Mesendoderm (in vitro differentiated cells): Measurements from ENCODE around the gene FAAP100.

Experiments used
- DNase-seq: peaks from one replicate; pipeline ENCODE4 v3.0.0; 2013
- H2AK5ac ChIP-seq: 2 replicates; pipeline ENCODE4 v1.6.1; 2013; ENCODE audit warnings: low read length, inconsistent platforms
- H2BK120ac ChIP-seq: 2 replicates; pipeline ENCODE4 v1.6.1; 2013; ENCODE audit warnings: low read depth, mild to moderate bottlenecking, low read length, moderate library complexity, mixed read lengths
- H2BK15ac ChIP-seq: replicated peaks from 2 replicates; pipeline ENCODE4 v1.6.1; 2013; ENCODE audit warnings: low read depth, mild to moderate bottlenecking, moderate library complexity
- H2BK5ac ChIP-seq: 2 replicates; pipeline ENCODE4 v1.6.1; 2013; ENCODE audit warnings: low read length, inconsistent platforms
- H3K18ac ChIP-seq: 2 replicates; pipeline ENCODE4 v1.6.1; 2013; ENCODE audit warnings: mild to moderate bottlenecking, low read length, mixed read lengths
- H3K23ac ChIP-seq: one replicate; pipeline ENCODE4 v1.6.1; 2013; ENCODE audit warnings: low read length
- H3K27ac ChIP-seq: 2 replicates; pipeline ENCODE4 v1.5.1; 2013; ENCODE audit warnings: low read depth, mild to moderate bottlenecking, inconsistent platforms, low read length, moderate library complexity
- H3K27me3 ChIP-seq: 2 replicates; pipeline ENCODE4 v1.6.1; 2013; ENCODE audit warnings: low read length, control low read depth, mild to moderate bottlenecking, inconsistent platforms; ENCODE audit not compliant: insufficient read depth, poor library complexity
- H3K36me3 ChIP-seq: 2 replicates; pipeline ENCODE4 v1.6.1; 2013; ENCODE audit warnings: low read length, inconsistent platforms; ENCODE audit not compliant: control insufficient read depth, insufficient read depth
- H3K4ac ChIP-seq: one replicate; pipeline ENCODE4 v1.6.1; 2013; ENCODE audit warnings: low read depth, mild to moderate bottlenecking, low read length, moderate library complexity
- H3K4me1 ChIP-seq: 2 replicates; pipeline ENCODE4 v1.6.1; 2013; ENCODE audit warnings: low read depth, low read length, inconsistent platforms; ENCODE audit not compliant: control insufficient read depth
- H3K4me2 ChIP-seq: 2 replicates; pipeline ENCODE4 v1.6.1; 2013; ENCODE audit warnings: low read length
- H3K4me3 ChIP-seq: 2 replicates; pipeline ENCODE4 v1.5.1; 2013; ENCODE audit warnings: mild to moderate bottlenecking, low read length
- H3K56ac ChIP-seq: one replicate; pipeline ENCODE4 v1.6.1; 2013; ENCODE audit warnings: low read length
- H3K79me1 ChIP-seq: 2 replicates; pipeline ENCODE4 v1.6.1; 2013; ENCODE audit warnings: low read length, inconsistent platforms
- H3K79me2 ChIP-seq: 2 replicates; pipeline ENCODE4 v1.6.1; 2013; ENCODE audit warnings: mild to moderate bottlenecking, low read length; ENCODE audit not compliant: control insufficient read depth, insufficient read depth
- H3K9ac ChIP-seq: 2 replicates; pipeline ENCODE4 v1.6.1; 2013; ENCODE audit warnings: low read length, inconsistent platforms
- H4K5ac ChIP-seq: one replicate; pipeline ENCODE4 v1.6.1; 2013; ENCODE audit warnings: low read length
- H4K8ac ChIP-seq: one replicate; pipeline ENCODE4 v1.6.1; 2013; ENCODE audit warnings: low read depth, mild to moderate bottlenecking, control low read depth, low read length, moderate library complexity
- WGBS: extraction: QIAGEN DNeasy Blood & Tissue Kit; methylation state at CpG from one replicate; pipeline ENCODE4 v1.1.7; 2013; ENCODE audit warnings: low lambda C conversion rate, missing lambda C conversion rate; ENCODE audit not compliant: insufficient coverage; ENCODE audit errors: extremely low coverage; 5-methylcytosine and 5-hydroxymethylcytosine counted together

The FAAP100 gene

GRCh38 chr17:81550830-81551457, 1.2 kb downstream of the FAAP100 start:
- no peak overlapping the region for H4K5ac ChIP-seq
- H2BK15ac ChIP-seq: no peak overlapping the region
- no CpG with 5 or more reads among the region's 27 CpGs for WGBS
- H4K8ac ChIP-seq: no peak overlapping the region
- H3K79me2 ChIP-seq: peaks cover 5% of the 10 kb centered on the region
- peak overlapping the region; percentile 74 for H3K4me2 ChIP-seq
- no peaks in the 10 kb centered on the region for H3K27me3 ChIP-seq
- H3K18ac ChIP-seq: no peak overlapping the region
- H2BK120ac ChIP-seq: no peak overlapping the region
- H3K4me3 ChIP-seq: no peak overlapping the region
- H3K4me1 ChIP-seq: peaks cover 3% of the 10 kb centered on the region
- peak overlapping the region; percentile 98 for H3K56ac ChIP-seq
- H3K23ac ChIP-seq: no peak overlapping the region
- no peak for DNase-seq
- no peak overlapping the region for H2AK5ac ChIP-seq
- no peak overlapping the region for H3K27ac ChIP-seq
- H3K79me1 ChIP-seq: peaks cover 4% of the 10 kb centered on the region
- H2BK5ac ChIP-seq: no peak overlapping the region
- peaks cover 4% of the 10 kb centered on the region for H3K36me3 ChIP-seq
- no peak overlapping the region for H3K4ac ChIP-seq
- peak overlapping the region; percentile 94 for H3K9ac ChIP-seq

- Histone ChIP-seq H2AK5ac (no peak overlapping the region), H3K4me3 (no peak overlapping the region), H2BK15ac (no peak overlapping the region)
Measured at GRCh38 chr17:81550285-81550684, 1.9 kb downstream of the FAAP100 start.

GRCh38 chr17:81549826-81550225, 2.3 kb downstream of the FAAP100 start:
- no peaks in the 10 kb centered on the region for H3K27me3 ChIP-seq
- no peak overlapping the region for H3K4ac ChIP-seq
- no peak overlapping the region for H3K18ac ChIP-seq
- no peak overlapping the region for H3K9ac ChIP-seq
- peaks cover 4% of the 10 kb centered on the region for H3K79me1 ChIP-seq
- H3K4me1 ChIP-seq: peaks cover 3% of the 10 kb centered on the region
- H3K36me3 ChIP-seq: peaks cover 4% of the 10 kb centered on the region
- H3K79me2 ChIP-seq: peaks cover 5% of the 10 kb centered on the region
- no peak overlapping the region for H3K4me2 ChIP-seq
- no peak overlapping the region for H2AK5ac ChIP-seq
- no peak overlapping the region for H3K23ac ChIP-seq
- no peak overlapping the region for H2BK120ac ChIP-seq
- no peak overlapping the region for H4K8ac ChIP-seq
- no peak overlapping the region for H4K5ac ChIP-seq
- H3K56ac ChIP-seq: no peak overlapping the region
- H3K4me3 ChIP-seq: no peak overlapping the region
- no peak overlapping the region for H3K27ac ChIP-seq
- no peak overlapping the region for H2BK15ac ChIP-seq
- no peak overlapping the region for H2BK5ac ChIP-seq
- WGBS: no CpG with 5 or more reads among the region's 8 CpGs
- no peak for DNase-seq

More at GRCh38 chr17:81550285-81550684, 1.9 kb downstream of the FAAP100 start:
- peaks cover 4% of the 10 kb centered on the region for H3K79me1 ChIP-seq
- no peak overlapping the region for H2BK5ac ChIP-seq
- H4K5ac ChIP-seq: no peak overlapping the region
- no peaks in the 10 kb centered on the region for H3K27me3 ChIP-seq
- no peak overlapping the region for H3K4ac ChIP-seq
- no peak overlapping the region for H3K9ac ChIP-seq
- no peak overlapping the region for H2BK120ac ChIP-seq
- H3K79me2 ChIP-seq: peaks cover 5% of the 10 kb centered on the region
- no peak overlapping the region for H3K27ac ChIP-seq
- no peak for DNase-seq
- no peak overlapping the region for H3K56ac ChIP-seq
- H3K23ac ChIP-seq: no peak overlapping the region
- no CpG with 5 or more reads among the region's 15 CpGs for WGBS
- no peak overlapping the region for H4K8ac ChIP-seq
- H3K18ac ChIP-seq: no peak overlapping the region
- H3K4me1 ChIP-seq: peaks cover 3% of the 10 kb centered on the region
- H3K36me3 ChIP-seq: peaks cover 4% of the 10 kb centered on the region
- no peak overlapping the region for H3K4me2 ChIP-seq

- DNase-seq: no peak
- Histone ChIP-seq H3K27me3 (no peaks in the 10 kb centered on the region), H2AK5ac (no peak overlapping the region), H2BK120ac (no peak overlapping the region), H3K79me1 (peaks cover 4% of the 10 kb centered on the region), H3K79me2 (peaks cover 5% of the 10 kb centered on the region), H4K8ac (no peak overlapping the region), H3K56ac (no peak overlapping the region), H3K4me2 (no peak overlapping the region), H3K4ac (no peak overlapping the region), H2BK15ac (no peak overlapping the region), H2BK5ac (no peak overlapping the region), H3K36me3 (peaks cover 4% of the 10 kb centered on the region), H3K23ac (no peak overlapping the region), H3K4me1 (peaks cover 3% of the 10 kb centered on the region), H3K18ac (no peak overlapping the region), H3K9ac (no peak overlapping the region), H4K5ac (no peak overlapping the region), H3K27ac (no peak overlapping the region), H3K4me3 (no peak overlapping the region)
- no CpG with 5 or more reads among the region's 16 CpGs for WGBS
Measured at GRCh38 chr17:81549031-81549557, 3.1 kb downstream of the FAAP100 start.

GRCh38 chr17:81547614-81547982, 4.6 kb downstream of the FAAP100 start:
- Histone ChIP-seq H3K9ac (no peak overlapping the region), H3K36me3 (peaks cover 4% of the 10 kb centered on the region), H3K56ac (no peak overlapping the region), H3K23ac (no peak overlapping the region), H3K27me3 (no peaks in the 10 kb centered on the region), H4K8ac (no peak overlapping the region), H3K79me1 (peaks cover 4% of the 10 kb centered on the region), H3K4me2 (no peak overlapping the region), H2AK5ac (no peak overlapping the region), H3K18ac (no peak overlapping the region), H2BK15ac (no peak overlapping the region), H3K4me3 (no peak overlapping the region), H2BK5ac (no peak overlapping the region), H2BK120ac (no peak overlapping the region), H3K4ac (no peak overlapping the region), H3K79me2 (peaks cover 5% of the 10 kb centered on the region), H4K5ac (no peak overlapping the region), H3K4me1 (no peaks in the 10 kb centered on the region), H3K27ac (no peak overlapping the region)
- no CpG with 5 or more reads among the region's 14 CpGs for WGBS
- DNase-seq: no peak
